Astrocyte (in vitro differentiated cells and primary cell): ENCODE data around the gene SMARCA5.

Experiments
- CTCF ChIP-seq: IDR thresholded peaks from 2 replicates; pipeline ENCODE4 v1.5.1; 2011; ENCODE audit warnings: low read depth, mild to moderate bottlenecking, inconsistent platforms, low read length, moderate library complexity; ENCODE audit not compliant: insufficient read depth
- EZH2 ChIP-seq: IDR thresholded peaks from 2 replicates; pipeline ENCODE4 v1.6.1; 2012; ENCODE audit warnings: mild to moderate bottlenecking, low read length, inconsistent platforms; ENCODE audit not compliant: insufficient read depth

- no peak for TF ChIP-seq CTCF
- no peak for TF ChIP-seq EZH2
Measured at GRCh38 chr4:143514497-143514896, 995 bp downstream of the SMARCA5 start.
